Endothelial cell of umbilical vein (primary cell): Measurements from ENCODE around the gene TMEM82. TPM values are rescaled to one million over a fixed set of nuclear protein-coding genes. Genes with fewer than 3 reads are reported as not detected.

Experiments
- BruUV-seq: library from RNA; stranded (reverse); fragments of 400-500 nt; replicated peaks from 2 replicates; lab custom pipeline; 2021; lab: Mats Ljungman, UMichigan
- CTCF ChIA-PET: fragments of 300-600, 350-600 bp; sonication (Branson Sonifier 250); formaldehyde crosslinking; loops from one replicate; lab custom pipeline; 2021; ENCODE audit warnings: antibody characterized with exemption, inconsistent platforms; lab: Charles Lee
- POLR2A ChIA-PET: fragments of 300-600, 350-600 bp; sonication (Branson Sonifier 250); formaldehyde crosslinking; loops from one replicate; lab custom pipeline; 2021; ENCODE audit warnings: antibody characterized with exemption, inconsistent platforms; lab: Charles Lee
- DNase-seq: peaks from one replicate; pipeline ENCODE4 v3.0.0-alpha.2; 2011; ENCODE audit warnings: low read depth, low spot score
- FAIRE-seq: peaks from 2 replicates; lab custom pipeline; 2011; peaks lifted over from hg19 to GRCh38; lab: Jason Lieb, UNC
- H2AFZ ChIP-seq: 2 replicates; pipeline ENCODE4 v1.6.0; 2012; ENCODE audit warnings: low read depth, low read length, control low read depth, inconsistent platforms
- H3K27ac ChIP-seq: 2 replicates; pipeline ENCODE4 v1.5.1; 2011; ENCODE audit warnings: low read depth, mild to moderate bottlenecking, control low read depth, low read length, moderate library complexity; ENCODE audit not compliant: insufficient read depth
- H3K27me3 ChIP-seq, 2 experiments: 2 replicates each; pipeline versions ENCODE4 v1.6.0 to v1.6.1; 2011; ENCODE audit warnings: low read length in 2 of 2, mixed read lengths in 1 of 2; ENCODE audit not compliant: control insufficient read depth in 2 of 2, insufficient read depth in 2 of 2
- H3K36me3 ChIP-seq, 2 experiments: 2 replicates in 1 of 2; 3 replicates in 1 of 2; pipeline ENCODE4 v1.5.1; 2011; ENCODE audit warnings: low read length in 2 of 2, mild to moderate bottlenecking in 1 of 2, moderate library complexity in 1 of 2; ENCODE audit not compliant: control insufficient read depth in 2 of 2, insufficient read depth in 2 of 2; ENCODE audit errors: extremely low read depth in 1 of 2
- H3K4me1 ChIP-seq: 3 replicates; pipeline ENCODE4 v1.5.1; 2011; ENCODE audit warnings: mild to moderate bottlenecking, low read length; ENCODE audit not compliant: control insufficient read depth, insufficient read depth; ENCODE audit errors: extremely low read depth
- H3K4me2 ChIP-seq: 2 replicates; pipeline ENCODE4 v1.6.1; 2011; ENCODE audit warnings: low read length, control low read depth, mixed read lengths; ENCODE audit not compliant: insufficient read depth
- H3K4me3 ChIP-seq, 3 experiments: fragments of 200-600 bp in 1 of 3; sonication (generic), shearing (Covaris generic) in 1 of 3; replicated peaks in 1 of 3; 2 replicates each; pipeline ENCODE4 v1.5.1; 2011 to 2016; ENCODE audit warnings: control low read depth in 3 of 3, low read length in 3 of 3, mild to moderate bottlenecking in 2 of 3, inconsistent platforms in 1 of 3, low read depth in 1 of 3, moderate library complexity in 1 of 3; ENCODE audit not compliant: insufficient read depth in 1 of 3
- H3K79me2 ChIP-seq: 2 replicates; pipeline ENCODE4 v1.6.0; 2012; ENCODE audit warnings: low read length, inconsistent platforms; ENCODE audit not compliant: control insufficient read depth, insufficient read depth
- H3K9ac ChIP-seq: replicated peaks from 2 replicates; pipeline ENCODE3; 2011; ENCODE audit warnings: low read length, control low read depth; ENCODE audit not compliant: insufficient read depth; ENCODE audit errors: extremely low read depth
- H3K9me1 ChIP-seq: replicated peaks from 3 replicates; pipeline ENCODE4 v1.6.0; 2011; ENCODE audit warnings: mild to moderate bottlenecking, low read length; ENCODE audit not compliant: control insufficient read depth, insufficient read depth; ENCODE audit errors: extremely low read depth
- H3K9me3 ChIP-seq: replicated peaks from 2 replicates; pipeline ENCODE4 v1.5.1; 2012; ENCODE audit warnings: low read length, inconsistent platforms; ENCODE audit not compliant: control insufficient read depth, insufficient read depth
- H4K20me1 ChIP-seq: replicated peaks from 2 replicates; pipeline ENCODE3; 2011; ENCODE audit warnings: mild to moderate bottlenecking, low read length; ENCODE audit not compliant: control insufficient read depth, insufficient read depth; ENCODE audit errors: extremely low read depth
- CTCF ChIP-seq, 2 donors: IDR thresholded peaks; 1 replicate in 1 of 2; 2 replicates in 1 of 2; pipeline ENCODE4 v1.5.1; 2011; ENCODE audit warnings: low read length in 2 of 2, mild to moderate bottlenecking in 2 of 2, moderate library complexity in 2 of 2, control low read depth in 1 of 2, inconsistent platforms in 1 of 2, low read depth in 1 of 2; ENCODE audit not compliant: insufficient read depth in 1 of 2; ENCODE audit errors: extremely low read depth in 1 of 2
- EZH2 ChIP-seq: IDR thresholded peaks from 2 replicates; pipeline ENCODE4 v1.6.1; 2012; ENCODE audit warnings: borderline replicate concordance, low read depth, mild to moderate bottlenecking, moderate library complexity, low read length, inconsistent platforms; ENCODE audit not compliant: severe bottlenecking
- FOS ChIP-seq: IDR thresholded peaks from 2 replicates; pipeline ENCODE4 v1.6.1; 2011; ENCODE audit warnings: mild to moderate bottlenecking, low read length, moderate library complexity, borderline replicate concordance; ENCODE audit not compliant: insufficient read depth
- GATA2 ChIP-seq: IDR thresholded peaks from 2 replicates; pipeline ENCODE4 v1.7.0; 2011; ENCODE audit warnings: low read depth, mild to moderate bottlenecking, moderate library complexity, mixed read lengths, low read length; ENCODE audit not compliant: insufficient read length, insufficient read depth
- JUN ChIP-seq: IDR thresholded peaks from 2 replicates; pipeline ENCODE4 v1.6.1; 2011; ENCODE audit warnings: borderline replicate concordance, low read depth; ENCODE audit not compliant: insufficient read length, insufficient read depth
- MAX ChIP-seq: IDR thresholded peaks from 2 replicates; pipeline ENCODE4 v1.6.1; 2011; ENCODE audit not compliant: insufficient read depth, insufficient read length
- MYC ChIP-seq: IDR thresholded peaks from one replicate; pipeline ENCODE4 v1.6.1; 2011; ENCODE audit warnings: mild to moderate bottlenecking, low read depth, low read length
- POLR2A ChIP-seq: IDR thresholded peaks from 2 replicates; pipeline ENCODE4 v1.6.1; 2012; ENCODE audit warnings: low read depth, mild to moderate bottlenecking, control low read depth, low read length
- POLR2AphosphoS5 ChIP-seq: IDR thresholded peaks from 2 replicates; pipeline ENCODE4 v1.6.1; 2012; ENCODE audit warnings: low read depth, mild to moderate bottlenecking, control low read depth, low read length, moderate library complexity; ENCODE audit not compliant: insufficient read depth
- dilution Hi-C: fragments of 300-500 bp; cut with MboI; formaldehyde crosslinking; loops from one replicate; pipeline ENCODE4 v1.15.0; 2019; ENCODE audit warnings: low sequenced_read_pairs; ENCODE audit not compliant: extremely low pct_ligation_motif_present
- intact Hi-C: fragments of 100-400 bp; cut with micrococcal nuclease; formaldehyde crosslinking; loops from one replicate; pipeline ENCODE4 v1.10.0; 2022
- polyA plus RNA-seq, 4 experiments: library from polyadenylated mRNA; depleted of rRNA in 3 of 4; stranded (reverse) in 3 of 4; unstranded in 1 of 4; fragments of >200 nt; gene quantifications; 2 replicates each; pipeline versions ENCODE4 v1.2.1 to v1.2.3, GENCODE V29; 2011 to 2012; ENCODE audit warnings: missing spikeins in 1 of 4
- total RNA-seq: library from RNA; stranded (reverse); gene quantifications from 2 replicates; pipeline ENCODE4 v1.2.3, GENCODE V29; 2021

TMEM82 gene
- total and polyA plus RNA-seq, 2 donors (not counting 3 experiments of a cell fraction or from before 2014, with no cell fraction given) = not detected

- H3K9me3 ChIP-seq = no peaks in the 10 kb centered on the region
- TF ChIP-seq MAX (no peak), POLR2A (no peak), MYC (no peak), POLR2AphosphoS5 (no peak), FOS (no peak), GATA2 (no peak), EZH2 (no peak), JUN (no peak), CTCF (IDR thresholded peaks at IDR 0.05; ENCODE audit: extremely low read depth in 1 of 2, insufficient read depth in 1 of 2, low read depth in 1 of 2, low read length in 2 of 2) (no peak)
- H3K9me1 ChIP-seq = no peaks in the 10 kb centered on the region
- H2AFZ ChIP-seq = no peak overlapping the region
- intact Hi-C loops = loop anchor here (2.0 to 5.0 kb wide), 3 partner anchors 73 to 164 kb away; partner anchors contain the start of gene PLEKHM2
- no peaks in the 10 kb centered on the region for H3K27me3 ChIP-seq
- CTCF ChIA-PET = interaction anchor here (1.2 to 4.4 kb wide), 5 partner anchors 13 to 165 kb away, joined by 4 to 31 read pairs (median 4); no protein-coding TSS in a partner anchor
- peaks cover 78% of the 10 kb centered on the region for H3K79me2 ChIP-seq
- peak overlapping the region; percentile 96 for H3K9ac ChIP-seq
- POLR2A ChIA-PET = interaction anchor here (0.5 to 1.0 kb wide), 3 partner anchors 15 to 190 kb away, joined by 3 to 4 read pairs (median 3); no protein-coding TSS in a partner anchor
- peaks cover 57% of the 10 kb centered on the region for H3K4me1 ChIP-seq
- BruUV-seq = no TSS peak
- peak overlapping the region; percentile 23 to 99 (median 92) for H3K4me3 ChIP-seq
- dilution Hi-C loops = no loop called here
- FAIRE-seq = peak; percentile 79
- peak overlapping the region; percentile 81 for H3K27ac ChIP-seq
- H3K36me3 ChIP-seq = peaks cover 15 to 27% of the 10 kb centered on the region in 2 experiments
- no peak for DNase-seq
- H3K4me2 ChIP-seq = peak overlapping the region; percentile 95
- no peaks in the 10 kb centered on the region for H4K20me1 ChIP-seq
Observed at GRCh38 chr1:15761366-15762128, 19.2 kb downstream of the TMEM82 start.
